Endothelial cell of umbilical vein (primary cell): ENCODE measurements around the gene GRAMD4. TPM values are rescaled to one million over a fixed set of nuclear protein-coding genes. Genes with fewer than 3 reads are reported as not detected.

ENCODE experiments used
- BruUV-seq: library from RNA; stranded (reverse); fragments of 400-500 nt; replicated peaks from 2 replicates; lab custom pipeline; 2021; lab: Mats Ljungman, UMichigan
- CTCF ChIA-PET: fragments of 300-600, 350-600 bp; sonication (Branson Sonifier 250); formaldehyde crosslinking; loops from one replicate; lab custom pipeline; 2021; ENCODE audit warnings: antibody characterized with exemption, inconsistent platforms; lab: Charles Lee
- POLR2A ChIA-PET: fragments of 300-600, 350-600 bp; sonication (Branson Sonifier 250); formaldehyde crosslinking; loops from one replicate; lab custom pipeline; 2021; ENCODE audit warnings: antibody characterized with exemption, inconsistent platforms; lab: Charles Lee
- DNase-seq: peaks from one replicate; pipeline ENCODE4 v3.0.0-alpha.2; 2011; ENCODE audit warnings: low read depth, low spot score
- FAIRE-seq: peaks from 2 replicates; lab custom pipeline; 2011; peaks lifted over from hg19 to GRCh38; lab: Jason Lieb, UNC
- H2AFZ ChIP-seq: 2 replicates; pipeline ENCODE4 v1.6.0; 2012; ENCODE audit warnings: low read depth, low read length, control low read depth, inconsistent platforms
- H3K27ac ChIP-seq: 2 replicates; pipeline ENCODE4 v1.5.1; 2011; ENCODE audit warnings: low read depth, mild to moderate bottlenecking, control low read depth, low read length, moderate library complexity; ENCODE audit not compliant: insufficient read depth
- H3K27me3 ChIP-seq, 2 experiments: 2 replicates each; pipeline versions ENCODE4 v1.6.0 to v1.6.1; 2011; ENCODE audit warnings: low read length in 2 of 2, mixed read lengths in 1 of 2; ENCODE audit not compliant: control insufficient read depth in 2 of 2, insufficient read depth in 2 of 2
- H3K36me3 ChIP-seq, 2 experiments: 2 replicates in 1 of 2; 3 replicates in 1 of 2; pipeline ENCODE4 v1.5.1; 2011; ENCODE audit warnings: low read length in 2 of 2, mild to moderate bottlenecking in 1 of 2, moderate library complexity in 1 of 2; ENCODE audit not compliant: control insufficient read depth in 2 of 2, insufficient read depth in 2 of 2; ENCODE audit errors: extremely low read depth in 1 of 2
- H3K4me1 ChIP-seq: 3 replicates; pipeline ENCODE4 v1.5.1; 2011; ENCODE audit warnings: mild to moderate bottlenecking, low read length; ENCODE audit not compliant: control insufficient read depth, insufficient read depth; ENCODE audit errors: extremely low read depth
- H3K4me2 ChIP-seq: 2 replicates; pipeline ENCODE4 v1.6.1; 2011; ENCODE audit warnings: low read length, control low read depth, mixed read lengths; ENCODE audit not compliant: insufficient read depth
- H3K4me3 ChIP-seq, 3 experiments: fragments of 200-600 bp in 1 of 3; sonication (generic), shearing (Covaris generic) in 1 of 3; replicated peaks in 1 of 3; 2 replicates each; pipeline ENCODE4 v1.5.1; 2011 to 2016; ENCODE audit warnings: control low read depth in 3 of 3, low read length in 3 of 3, mild to moderate bottlenecking in 2 of 3, inconsistent platforms in 1 of 3, low read depth in 1 of 3, moderate library complexity in 1 of 3; ENCODE audit not compliant: insufficient read depth in 1 of 3
- H3K79me2 ChIP-seq: 2 replicates; pipeline ENCODE4 v1.6.0; 2012; ENCODE audit warnings: low read length, inconsistent platforms; ENCODE audit not compliant: control insufficient read depth, insufficient read depth
- H3K9ac ChIP-seq: replicated peaks from 2 replicates; pipeline ENCODE3; 2011; ENCODE audit warnings: low read length, control low read depth; ENCODE audit not compliant: insufficient read depth; ENCODE audit errors: extremely low read depth
- H3K9me1 ChIP-seq: replicated peaks from 3 replicates; pipeline ENCODE4 v1.6.0; 2011; ENCODE audit warnings: mild to moderate bottlenecking, low read length; ENCODE audit not compliant: control insufficient read depth, insufficient read depth; ENCODE audit errors: extremely low read depth
- H3K9me3 ChIP-seq: replicated peaks from 2 replicates; pipeline ENCODE4 v1.5.1; 2012; ENCODE audit warnings: low read length, inconsistent platforms; ENCODE audit not compliant: control insufficient read depth, insufficient read depth
- H4K20me1 ChIP-seq: replicated peaks from 2 replicates; pipeline ENCODE3; 2011; ENCODE audit warnings: mild to moderate bottlenecking, low read length; ENCODE audit not compliant: control insufficient read depth, insufficient read depth; ENCODE audit errors: extremely low read depth
- EZH2 ChIP-seq: IDR thresholded peaks from 2 replicates; pipeline ENCODE4 v1.6.1; 2012; ENCODE audit warnings: borderline replicate concordance, low read depth, mild to moderate bottlenecking, moderate library complexity, low read length, inconsistent platforms; ENCODE audit not compliant: severe bottlenecking
- FOS ChIP-seq: IDR thresholded peaks from 2 replicates; pipeline ENCODE4 v1.6.1; 2011; ENCODE audit warnings: mild to moderate bottlenecking, low read length, moderate library complexity, borderline replicate concordance; ENCODE audit not compliant: insufficient read depth
- GATA2 ChIP-seq: IDR thresholded peaks from 2 replicates; pipeline ENCODE4 v1.7.0; 2011; ENCODE audit warnings: low read depth, mild to moderate bottlenecking, moderate library complexity, mixed read lengths, low read length; ENCODE audit not compliant: insufficient read length, insufficient read depth
- JUN ChIP-seq: IDR thresholded peaks from 2 replicates; pipeline ENCODE4 v1.6.1; 2011; ENCODE audit warnings: borderline replicate concordance, low read depth; ENCODE audit not compliant: insufficient read length, insufficient read depth
- MYC ChIP-seq: IDR thresholded peaks from one replicate; pipeline ENCODE4 v1.6.1; 2011; ENCODE audit warnings: mild to moderate bottlenecking, low read depth, low read length
- POLR2A ChIP-seq: IDR thresholded peaks from 2 replicates; pipeline ENCODE4 v1.6.1; 2012; ENCODE audit warnings: low read depth, mild to moderate bottlenecking, control low read depth, low read length
- POLR2AphosphoS5 ChIP-seq: IDR thresholded peaks from 2 replicates; pipeline ENCODE4 v1.6.1; 2012; ENCODE audit warnings: low read depth, mild to moderate bottlenecking, control low read depth, low read length, moderate library complexity; ENCODE audit not compliant: insufficient read depth
- dilution Hi-C: fragments of 300-500 bp; cut with MboI; formaldehyde crosslinking; loops from one replicate; pipeline ENCODE4 v1.15.0; 2019; ENCODE audit warnings: low sequenced_read_pairs; ENCODE audit not compliant: extremely low pct_ligation_motif_present
- intact Hi-C: fragments of 100-400 bp; cut with micrococcal nuclease; formaldehyde crosslinking; loops from one replicate; pipeline ENCODE4 v1.10.0; 2022
- polyA plus RNA-seq, 4 experiments: library from polyadenylated mRNA; depleted of rRNA in 3 of 4; stranded (reverse) in 3 of 4; unstranded in 1 of 4; fragments of >200 nt; gene quantifications; 2 replicates each; pipeline versions ENCODE4 v1.2.1 to v1.2.3, GENCODE V29; 2011 to 2012; ENCODE audit warnings: missing spikeins in 1 of 4
- total RNA-seq: library from RNA; stranded (reverse); gene quantifications from 2 replicates; pipeline ENCODE4 v1.2.3, GENCODE V29; 2021
- TF ChIP-seq, protein P1 (sequence below): IDR thresholded peaks from 2 replicates; pipeline ENCODE4 v1.6.1; 2011; ENCODE audit not compliant: insufficient read depth, insufficient read length
- TF ChIP-seq, protein P2 (sequence below), 2 donors: IDR thresholded peaks; 1 replicate in 1 of 2; 2 replicates in 1 of 2; pipeline ENCODE4 v1.5.1; 2011; ENCODE audit warnings: low read length in 2 of 2, mild to moderate bottlenecking in 2 of 2, moderate library complexity in 2 of 2, control low read depth in 1 of 2, inconsistent platforms in 1 of 2, low read depth in 1 of 2; ENCODE audit not compliant: insufficient read depth in 1 of 2; ENCODE audit errors: extremely low read depth in 1 of 2

Gene GRAMD4
- total and polyA plus RNA-seq, 2 donors (not counting 3 experiments of a cell fraction or from before 2014, with no cell fraction given), result 5.9 to 14.8 TPM

- intact Hi-C loops (no loop called here), dilution Hi-C loops (no loop called here)
- H3K4me1 ChIP-seq, result no peaks in the 10 kb centered on the region
- POLR2A ChIA-PET, result no interaction called here
- no peak overlapping the region for H3K9ac ChIP-seq
- no peak for TF ChIP-seq POLR2A
- no peak for TF ChIP-seq JUN
- no peak for TF ChIP-seq GATA2
- no peak for TF ChIP-seq FOS
- no peak for TF ChIP-seq MYC
- TF ChIP-seq, protein P1, sequence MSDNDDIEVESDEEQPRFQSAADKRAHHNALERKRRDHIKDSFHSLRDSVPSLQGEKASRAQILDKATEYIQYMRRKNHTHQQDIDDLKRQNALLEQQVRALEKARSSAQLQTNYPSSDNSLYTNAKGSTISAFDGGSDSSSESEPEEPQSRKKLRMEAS, result no peak
- no peak for TF ChIP-seq POLR2AphosphoS5
- TF ChIP-seq, protein P2, sequence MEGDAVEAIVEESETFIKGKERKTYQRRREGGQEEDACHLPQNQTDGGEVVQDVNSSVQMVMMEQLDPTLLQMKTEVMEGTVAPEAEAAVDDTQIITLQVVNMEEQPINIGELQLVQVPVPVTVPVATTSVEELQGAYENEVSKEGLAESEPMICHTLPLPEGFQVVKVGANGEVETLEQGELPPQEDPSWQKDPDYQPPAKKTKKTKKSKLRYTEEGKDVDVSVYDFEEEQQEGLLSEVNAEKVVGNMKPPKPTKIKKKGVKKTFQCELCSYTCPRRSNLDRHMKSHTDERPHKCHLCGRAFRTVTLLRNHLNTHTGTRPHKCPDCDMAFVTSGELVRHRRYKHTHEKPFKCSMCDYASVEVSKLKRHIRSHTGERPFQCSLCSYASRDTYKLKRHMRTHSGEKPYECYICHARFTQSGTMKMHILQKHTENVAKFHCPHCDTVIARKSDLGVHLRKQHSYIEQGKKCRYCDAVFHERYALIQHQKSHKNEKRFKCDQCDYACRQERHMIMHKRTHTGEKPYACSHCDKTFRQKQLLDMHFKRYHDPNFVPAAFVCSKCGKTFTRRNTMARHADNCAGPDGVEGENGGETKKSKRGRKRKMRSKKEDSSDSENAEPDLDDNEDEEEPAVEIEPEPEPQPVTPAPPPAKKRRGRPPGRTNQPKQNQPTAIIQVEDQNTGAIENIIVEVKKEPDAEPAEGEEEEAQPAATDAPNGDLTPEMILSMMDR (IDR thresholded peaks at IDR 0.05; ENCODE audit: extremely low read depth in 1 of 2, insufficient read depth in 1 of 2, low read depth in 1 of 2, low read length in 2 of 2), result no peak
- TF ChIP-seq EZH2, result no peak
- H3K4me2 ChIP-seq, result no peak overlapping the region
- no peaks in the 10 kb centered on the region for H3K79me2 ChIP-seq
- no peaks in the 10 kb centered on the region for H3K36me3 ChIP-seq
- no TSS peak for BruUV-seq
- DNase-seq, result no peak
- no peak for FAIRE-seq
- no peak overlapping the region for H3K27ac ChIP-seq
- H3K4me3 ChIP-seq, result no peak overlapping the region
- H2AFZ ChIP-seq, result no peak overlapping the region
- no peaks in the 10 kb centered on the region for H3K9me3 ChIP-seq
- peaks cover 0 to 1% of the 10 kb centered on the region in 2 experiments for H3K27me3 ChIP-seq
- H4K20me1 ChIP-seq, result no peaks in the 10 kb centered on the region
- H3K9me1 ChIP-seq, result no peaks in the 10 kb centered on the region
- CTCF ChIA-PET, result no interaction called here
Measured at GRCh38 chr22:46591930-46592329, 28.3 kb upstream of the GRAMD4 start.
